COLO668 (cell line): ENCODE measurements around the gene PFN4.
"Not testable (repeated sequence)": the region's sequence is repeated elsewhere in the genome, so short reads cannot be mapped to it uniquely, and the experiment has no call there.

Source experiments
- DNase-seq: peaks from one replicate; lab custom pipeline; 2025; ENCODE audit not compliant: unreplicated experiment; lab: John Stamatoyannopoulos, UW

PFN4 gene, protein sequence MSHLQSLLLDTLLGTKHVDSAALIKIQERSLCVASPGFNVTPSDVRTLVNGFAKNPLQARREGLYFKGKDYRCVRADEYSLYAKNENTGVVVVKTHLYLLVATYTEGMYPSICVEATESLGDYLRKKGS

GRCh38 chr2:24123195-24123921, at the start of gene PFN4, which contains the start of gene FAM228B:
Gene PFN4, minus strand, starts transcription at chr2:24123334. Its CDS starts 799 bp downstream, at chr2:24122535.
Gene FAM228B, plus strand, starts transcription at chr2:24123469. Its CDS starts 893 bp downstream, at chr2:24124362.
- DNase-seq = peak; percentile 90

- DNase-seq = no peak
These were observed 45.9 kb upstream of the PFN4 start for GRCh38 chr2:24169023-24169422.

- DNase-seq = peak; percentile 46
These were observed 41.4 kb upstream of the PFN4 start for GRCh38 chr2:24164416-24164973.

DNA sequence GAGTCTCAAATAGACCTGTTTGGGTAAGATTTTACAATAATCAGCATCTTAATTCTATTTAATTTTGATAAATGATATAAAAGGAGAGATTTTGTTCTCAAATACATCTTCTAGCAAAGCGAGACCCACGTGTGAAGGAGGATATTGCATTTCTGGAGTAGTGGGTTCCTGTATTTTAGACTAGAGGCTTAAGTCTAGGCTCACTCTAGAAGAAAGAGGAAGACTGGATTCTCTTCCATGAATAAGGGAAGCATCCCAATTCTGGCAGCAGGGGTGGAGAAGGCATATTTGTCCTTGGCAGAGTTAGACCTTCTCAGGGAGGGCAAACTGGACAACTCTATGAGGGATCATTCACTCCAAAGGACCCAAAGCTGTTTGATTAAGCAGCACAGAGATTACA, 40.5 kb upstream of the PFN4 start:
- DNase-seq = no peak

GRCh38 chr2:24163186-24163585, 40.1 kb upstream of the PFN4 start:
- no peak for DNase-seq

GRCh38 chr2:24162494-24162893, 39.4 kb upstream of the PFN4 start:
- DNase-seq = no peak

DNA sequence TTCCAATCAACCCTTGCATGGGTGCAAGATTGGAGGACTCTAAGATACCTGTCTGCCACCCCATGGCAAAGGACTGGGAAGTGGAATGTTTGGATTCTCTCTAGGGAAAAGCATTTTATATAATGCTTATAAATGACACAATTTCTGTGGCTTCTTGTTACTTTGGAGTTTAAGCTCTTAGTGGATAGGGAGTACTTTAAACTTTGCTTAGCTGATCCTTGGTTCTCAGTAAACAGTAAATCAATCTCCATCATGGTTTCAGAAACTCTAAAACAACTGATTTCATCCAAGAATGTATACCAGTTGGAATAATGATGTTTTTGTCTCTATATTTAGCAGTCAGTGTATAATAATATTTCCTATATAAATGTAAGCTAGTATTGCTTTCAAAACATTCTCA, 37.6 kb upstream of the PFN4 start:
- DNase-seq = no peak

DNA sequence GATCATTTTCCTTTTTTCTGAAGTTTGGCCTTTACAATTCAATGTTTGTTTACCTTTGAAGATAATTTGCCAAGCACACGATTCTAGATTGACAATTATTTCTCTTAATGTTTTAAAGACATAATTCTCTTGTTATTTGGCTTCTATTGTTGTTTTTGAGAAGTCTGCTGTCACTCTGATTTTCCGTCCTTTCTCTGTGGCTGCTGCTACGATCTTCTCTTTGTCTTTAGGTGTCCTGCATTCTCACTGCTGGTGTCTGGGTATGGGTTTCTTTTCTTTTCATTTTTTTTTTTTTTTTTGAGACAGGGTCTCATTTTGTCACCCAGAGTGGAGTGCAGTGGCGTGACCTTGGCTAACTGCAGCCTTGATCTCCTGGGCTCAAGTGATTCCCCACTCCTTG, 36.6 kb upstream of the PFN4 start:
- no peak for DNase-seq

DNA sequence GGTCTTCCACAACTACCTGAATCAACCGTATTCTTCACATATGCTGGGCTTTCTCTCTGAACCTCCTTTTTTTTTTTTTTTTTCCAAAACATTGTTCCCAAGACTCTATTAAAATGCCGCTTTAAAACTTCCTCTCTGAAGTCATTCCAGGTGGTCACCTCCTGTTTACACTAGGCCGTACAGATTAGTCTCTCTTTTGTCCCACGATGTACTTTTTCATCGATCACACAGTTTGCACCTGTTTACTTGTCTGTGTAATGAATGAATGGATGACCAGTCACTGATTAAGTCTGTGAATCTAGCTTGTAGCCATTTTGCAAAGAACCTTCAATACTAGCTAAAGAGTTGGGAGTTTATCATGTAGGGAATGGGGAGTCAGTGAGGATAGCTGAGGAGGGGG, 35.0 kb upstream of the PFN4 start:
- no peak for DNase-seq

DNA sequence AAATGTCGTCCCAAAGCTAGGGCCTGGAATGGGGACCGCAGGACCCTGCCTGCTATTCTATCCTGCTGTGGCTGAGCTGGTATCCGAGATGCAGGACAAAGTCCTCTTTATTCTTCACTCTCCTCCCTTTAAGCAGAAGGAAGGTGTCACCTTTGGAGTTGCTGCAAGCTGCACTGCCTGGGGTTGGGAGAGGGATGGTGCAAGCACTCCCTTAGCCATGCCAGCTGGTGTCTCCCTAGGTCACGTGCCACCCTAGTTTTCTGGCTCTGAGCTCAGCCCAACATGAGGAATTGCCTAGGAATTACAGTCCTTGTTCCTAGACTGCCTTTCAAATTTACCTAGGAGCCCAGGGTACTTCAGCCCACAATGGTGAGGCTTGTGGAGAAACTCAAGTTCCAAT, 30.3 kb upstream of the PFN4 start:
- DNase-seq = no peak

GRCh38 chr2:24152413-24153197, 29.5 kb upstream of the PFN4 start:
- no peak for DNase-seq

GRCh38 chr2:24147364-24147763, 24.2 kb upstream of the PFN4 start:
- no peak for DNase-seq

- not testable (repeated sequence) for DNase-seq
These were observed 17.2 kb upstream of the PFN4 start for GRCh38 chr2:24140305-24140704.

GRCh38 chr2:24132543-24132942, 9.4 kb upstream of the PFN4 start:
- no peak for DNase-seq

- no peak for DNase-seq
These were observed 2.8 kb upstream of the PFN4 start for GRCh38 chr2:24125956-24126355.

- DNase-seq = no peak
These were observed 917 bp upstream of the PFN4 start for GRCh38 chr2:24123922-24124580.

GRCh38 chr2:24122366-24123194, 554 bp downstream of the PFN4 start:
- no peak for DNase-seq

DNA sequence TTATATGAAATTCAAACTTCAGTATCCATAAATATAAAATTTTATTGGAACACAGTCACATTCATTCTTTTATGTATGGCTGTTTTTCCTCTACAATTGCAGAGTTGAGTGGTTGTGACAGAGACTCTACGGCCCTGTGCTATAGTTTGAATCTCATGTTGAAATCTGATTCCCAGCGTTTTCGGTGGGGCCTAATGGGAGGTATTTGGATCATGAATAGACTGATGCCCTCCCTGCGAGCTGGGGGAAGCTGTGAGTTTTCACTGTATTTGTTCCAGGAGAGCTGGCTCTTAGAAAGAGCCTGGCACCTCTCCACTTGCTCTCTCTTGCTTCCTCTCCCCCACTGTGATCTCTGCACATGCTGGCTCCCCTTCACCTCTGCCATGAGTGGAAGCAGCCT, 1.7 kb downstream of the PFN4 start:
- DNase-seq = no peak

DNA sequence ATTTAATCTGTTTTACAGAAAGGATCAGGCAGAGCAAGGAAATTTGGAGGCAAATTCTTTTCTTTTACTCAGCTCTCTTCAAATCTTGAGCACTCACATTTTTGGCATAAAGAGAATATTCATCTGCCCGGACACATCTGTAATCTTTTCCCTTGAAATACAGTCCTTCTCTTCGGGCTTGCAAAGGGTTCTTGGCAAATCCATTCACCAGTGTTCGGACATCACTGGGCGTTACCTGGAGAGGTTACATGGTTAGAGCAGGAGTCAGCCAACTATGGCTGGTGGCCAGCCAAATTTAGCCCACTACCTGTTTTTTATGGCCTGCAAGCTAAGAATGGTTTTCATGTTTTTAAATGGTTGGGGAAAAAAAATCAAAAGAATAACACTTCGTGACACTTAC, 2.1 kb downstream of the PFN4 start:
- DNase-seq = no peak

GRCh38 chr2:24117902-24118301, 5.2 kb downstream of the PFN4 start:
- no peak for DNase-seq
